H1 (cell line): Measurements from ENCODE around the gene RPL23. TPM values are rescaled to one million over a fixed set of nuclear protein-coding genes. Genes with fewer than 3 reads are reported as not detected.

Source experiments
- KDM4A ChIP-seq: IDR thresholded peaks from one replicate; pipeline ENCODE4 v1.7.1; 2012; ENCODE audit warnings: low read depth, mild to moderate bottlenecking, moderate library complexity, low read length, inconsistent platforms; ENCODE audit not compliant: severe bottlenecking
- SIN3A ChIP-seq, 2 experiments: IDR thresholded peaks in 1 of 2; conservative IDR thresholded peaks in 1 of 2; 2 replicates each; pipeline ENCODE4 v1.6.1; 2011 to 2012; ENCODE audit warnings: low read length in 2 of 2, improper control_type of control experiment in 1 of 2, low read depth in 1 of 2, mild to moderate bottlenecking in 1 of 2
- polyA plus RNA-seq, 7 experiments: library from polyadenylated mRNA; depleted of rRNA in 3 of 7; stranded (reverse) in 5 of 7; unstranded in 2 of 7; fragments of >200 nt in 5 of 7; fragments of 200-250 nt in 2 of 7; gene quantifications; 1 replicate in 5 of 7; 2 replicates in 1 of 7; 4 replicates in 1 of 7; pipeline versions ENCODE4 v1.2.1 to v1.2.3, GENCODE V29; 2011 to 2013; ENCODE audit warnings: missing spikeins in 2 of 7, mixed read lengths in 2 of 7
- total RNA-seq: library from RNA; stranded (reverse); fragmentation: NEBNext Ultra II Directional; extraction: Animal tissue kit (Norgen Biotek cat#: 25700); gene quantifications from 2 replicates; pipeline ENCODE4 v1.2.1, GENCODE V29; 2021

The RPL23 gene
- total and polyA plus RNA-seq, 2 of the 8 experiments (the other 6 are each of a cell fraction or from before 2014, with no cell fraction given), result 2,148 to 2,502 TPM

GRCh38 chr17:38864636-38865398, 11.3 kb upstream of the RPL23 start (continued):
- no peak for TF ChIP-seq KDM4A
- TF ChIP-seq SIN3A (conservative IDR thresholded peaks at IDR 0.05 in 1 of 2, IDR thresholded peaks at IDR 0.05 in 1 of 2; ENCODE audit: low read depth in 1 of 2, low read length in 2 of 2), result 0 out of 4 replicates have a peak, but pooled peaks of 1 of the 2 experiments have one; percentile 35
